HepG2 (cell line): Measurements from ENCODE around the gene PKMYT1. TPM values are rescaled to one million over a fixed set of nuclear protein-coding genes. Genes with fewer than 3 reads are reported as not detected.

Experiments
- EEA1 ChIP-seq: sonication (generic); formaldehyde crosslinking; IDR thresholded peaks from 2 replicates; pipeline ENCODE4 v1.5.1; 2020; ENCODE audit warnings: mild to moderate bottlenecking, missing genetic modification reagents, borderline replicate concordance
- HDAC1 ChIP-seq: sonication (generic); formaldehyde crosslinking; IDR thresholded peaks from 2 replicates; pipeline ENCODE4 v1.5.1; 2020; ENCODE audit warnings: mild to moderate bottlenecking, missing genetic modification reagents
- HNRNPL ChIP-seq: fragments of 200-400 bp; formaldehyde crosslinking; IDR thresholded peaks from 2 replicates; pipeline ENCODE4 v1.6.1; 2017; ENCODE audit warnings: mild to moderate bottlenecking, low read depth, low read length
- SP140L ChIP-seq: sonication (generic); formaldehyde crosslinking; IDR thresholded peaks from 2 replicates; pipeline ENCODE4 v1.4.0; 2020; ENCODE audit warnings: missing genetic modification reagents, borderline replicate concordance
- SSRP1 ChIP-seq: IDR thresholded peaks from 2 replicates; pipeline ENCODE4 v1.6.1; 2016; ENCODE audit warnings: control low read depth
- TOE1 ChIP-seq: sonication (generic); formaldehyde crosslinking; IDR thresholded peaks from 2 replicates; pipeline ENCODE4 v1.4.0; 2020; ENCODE audit warnings: mild to moderate bottlenecking, missing genetic modification reagents
- ZNF788 ChIP-seq: sonication (generic); formaldehyde crosslinking; IDR thresholded peaks from 2 replicates; pipeline ENCODE4 v1.5.0; 2020; ENCODE audit warnings: mild to moderate bottlenecking, missing genetic modification reagents, borderline replicate concordance
- polyA plus RNA-seq, 8 experiments: library from polyadenylated mRNA; depleted of rRNA in 3 of 8; stranded (reverse) in 7 of 8; unstranded in 1 of 8; fragments of >200 nt; fragmentation: Illumina TruSeq in 4 of 8; extraction: Trizol in 4 of 8; gene quantifications; 2 replicates each; pipeline versions ENCODE4 v1.2.1 to v1.2.3, GENCODE V29; 2011 to 2016; ENCODE audit warnings: low read depth in 4 of 8, missing spikeins in 1 of 8, mixed read lengths in 1 of 8; ENCODE audit not compliant: insufficient read depth in 1 of 8
- total RNA-seq, 5 experiments: library from RNA; depleted of rRNA; stranded (reverse); fragments of >200 nt; fragmentation: Illumina TruSeq; extraction: Trizol; gene quantifications; 2 replicates each; pipeline ENCODE4 v1.2.3, GENCODE V29; 2016; ENCODE audit warnings: low read depth in 1 of 5
- TF ChIP-seq, protein P1 (sequence below): sonication (generic); IDR thresholded peaks from 2 replicates; pipeline ENCODE4 v1.6.1; 2016; ENCODE audit warnings: low read depth, borderline replicate concordance
- TF ChIP-seq, protein P2 (sequence below): sonication (generic); formaldehyde crosslinking; IDR thresholded peaks from 2 replicates; pipeline ENCODE4 v1.4.0; 2020; ENCODE audit warnings: missing genetic modification reagents, borderline replicate concordance

The PKMYT1 gene
- total and polyA plus RNA-seq, 2 of the 13 experiments (the other 11 are each of a cell fraction or from before 2014, with no cell fraction given) = 7.0 to 27.8 TPM

DNA sequence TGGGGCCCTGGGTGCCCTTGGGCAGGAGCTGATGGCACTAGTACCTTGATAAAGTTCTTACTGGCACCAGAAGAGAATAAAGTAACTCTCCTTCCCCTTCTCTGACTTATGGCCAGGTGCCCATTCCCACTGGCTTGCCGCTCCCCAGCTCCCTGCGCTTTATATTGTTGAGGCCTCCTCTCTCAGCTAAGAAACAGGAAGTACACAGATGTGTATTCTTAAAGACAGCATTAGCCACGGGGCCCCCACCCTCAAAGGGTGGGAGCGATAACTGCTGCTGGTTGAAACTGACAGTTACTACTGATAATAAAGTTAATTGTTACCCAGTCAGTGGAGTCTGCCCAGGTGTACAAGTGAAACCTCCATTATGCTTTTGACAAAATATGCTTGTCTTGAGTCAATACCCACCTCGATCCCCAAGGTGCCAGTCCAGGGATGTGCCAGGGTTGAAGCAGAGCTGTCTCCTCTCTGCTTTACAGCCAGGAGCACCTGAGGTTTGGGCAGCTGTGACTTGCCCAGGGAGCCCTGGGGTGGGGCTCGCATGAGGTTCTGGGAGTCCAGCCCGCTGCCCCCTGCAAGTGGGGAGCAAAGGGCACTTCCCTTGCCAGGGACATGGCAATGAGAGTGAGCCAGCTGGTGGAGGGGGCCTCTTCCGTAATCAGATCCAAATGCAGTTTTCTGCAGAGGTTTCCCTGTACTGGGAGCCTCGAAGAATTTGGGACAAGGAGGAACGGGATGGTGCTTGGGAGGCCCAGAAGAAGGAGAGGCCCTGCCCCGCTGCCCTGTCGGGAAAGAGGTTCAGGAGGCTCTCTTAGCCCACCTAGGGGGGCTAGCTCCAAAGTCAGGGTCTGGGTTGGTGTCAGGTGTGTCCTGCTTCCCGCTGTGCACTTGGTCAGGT, 27.1 kb upstream of the PKMYT1 start (continued):
- TF ChIP-seq, protein P1, sequence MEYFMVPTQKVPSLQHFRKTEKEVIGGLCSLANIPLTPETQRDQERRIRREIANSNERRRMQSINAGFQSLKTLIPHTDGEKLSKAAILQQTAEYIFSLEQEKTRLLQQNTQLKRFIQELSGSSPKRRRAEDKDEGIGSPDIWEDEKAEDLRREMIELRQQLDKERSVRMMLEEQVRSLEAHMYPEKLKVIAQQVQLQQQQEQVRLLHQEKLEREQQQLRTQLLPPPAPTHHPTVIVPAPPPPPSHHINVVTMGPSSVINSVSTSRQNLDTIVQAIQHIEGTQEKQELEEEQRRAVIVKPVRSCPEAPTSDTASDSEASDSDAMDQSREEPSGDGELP = peak; percentile 74; the same call in 1 of the 2 replicates
- TF ChIP-seq, protein P2, sequence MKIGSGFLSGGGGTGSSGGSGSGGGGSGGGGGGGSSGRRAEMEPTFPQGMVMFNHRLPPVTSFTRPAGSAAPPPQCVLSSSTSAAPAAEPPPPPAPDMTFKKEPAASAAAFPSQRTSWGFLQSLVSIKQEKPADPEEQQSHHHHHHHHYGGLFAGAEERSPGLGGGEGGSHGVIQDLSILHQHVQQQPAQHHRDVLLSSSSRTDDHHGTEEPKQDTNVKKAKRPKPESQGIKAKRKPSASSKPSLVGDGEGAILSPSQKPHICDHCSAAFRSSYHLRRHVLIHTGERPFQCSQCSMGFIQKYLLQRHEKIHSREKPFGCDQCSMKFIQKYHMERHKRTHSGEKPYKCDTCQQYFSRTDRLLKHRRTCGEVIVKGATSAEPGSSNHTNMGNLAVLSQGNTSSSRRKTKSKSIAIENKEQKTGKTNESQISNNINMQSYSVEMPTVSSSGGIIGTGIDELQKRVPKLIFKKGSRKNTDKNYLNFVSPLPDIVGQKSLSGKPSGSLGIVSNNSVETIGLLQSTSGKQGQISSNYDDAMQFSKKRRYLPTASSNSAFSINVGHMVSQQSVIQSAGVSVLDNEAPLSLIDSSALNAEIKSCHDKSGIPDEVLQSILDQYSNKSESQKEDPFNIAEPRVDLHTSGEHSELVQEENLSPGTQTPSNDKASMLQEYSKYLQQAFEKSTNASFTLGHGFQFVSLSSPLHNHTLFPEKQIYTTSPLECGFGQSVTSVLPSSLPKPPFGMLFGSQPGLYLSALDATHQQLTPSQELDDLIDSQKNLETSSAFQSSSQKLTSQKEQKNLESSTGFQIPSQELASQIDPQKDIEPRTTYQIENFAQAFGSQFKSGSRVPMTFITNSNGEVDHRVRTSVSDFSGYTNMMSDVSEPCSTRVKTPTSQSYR (CRISPR knock-in tag) = no peak
- TF ChIP-seq ZNF788 (CRISPR knock-in tag) = 0 out of 2 replicates have a peak, but pooled peaks have one; percentile 37
- peak; percentile 97 for TF ChIP-seq HNRNPL
- no peak for TF ChIP-seq TOE1 (CRISPR knock-in tag)
- TF ChIP-seq HDAC1 (CRISPR knock-in tag) = peak; percentile 54; the same call in 1 of the 2 replicates
- no peak for TF ChIP-seq EEA1 (CRISPR knock-in tag)
- TF ChIP-seq SSRP1 (CRISPR knock-in tag) = no peak
- no peak for TF ChIP-seq SP140L (CRISPR knock-in tag)
- TF ChIP-seq, all 625 proteins: peak for 32
